Stimulated activated CD8-positive, alpha-beta memory T cell treated with anti-CD3 and anti-CD28 coated beads, Interleukin-4, amount 100 ng/mL, for 24 hours (primary cell): ENCODE measurements around the gene SH2D5.
"Not testable (repeated sequence)": the region's sequence is repeated elsewhere in the genome, so short reads cannot be mapped to it uniquely, and the experiment has no call there.

ENCODE experiments used
- DNase-seq: peaks from one replicate; pipeline ENCODE4 v3.0.0-alpha.2; 2020; ENCODE audit warnings: low read depth

The SH2D5 gene

GRCh38 chr1:20693623-20694022 lies 38.9 kb downstream of the SH2D5 start:
- DNase-seq: no peak

- DNase-seq: no peak
These were observed 40.6 kb downstream of the SH2D5 start for GRCh38 chr1:20691872-20692271.

- no peak for DNase-seq
These were observed 42.9 kb downstream of the SH2D5 start for GRCh38 chr1:20689645-20690056.

- no peak for DNase-seq
These were observed 45.4 kb downstream of the SH2D5 start for GRCh38 chr1:20686883-20687725.

GRCh38 chr1:20685741-20686140 lies 46.8 kb downstream of the SH2D5 start:
- no peak for DNase-seq

GRCh38 chr1:20685099-20685662 lies 47.3 kb downstream of the SH2D5 start:
- no peak for DNase-seq

- no peak for DNase-seq
These were observed 47.9 kb downstream of the SH2D5 start for GRCh38 chr1:20684651-20685050.

GRCh38 chr1:20684050-20684620 lies 48.4 kb downstream of the SH2D5 start:
- no peak for DNase-seq

GRCh38 chr1:20683614-20684013 lies 48.9 kb downstream of the SH2D5 start:
- no peak for DNase-seq

- no peak for DNase-seq
These were observed 49.8 kb downstream of the SH2D5 start for GRCh38 chr1:20682571-20683236.

GRCh38 chr1:20681999-20682398 lies 50.5 kb downstream of the SH2D5 start:
- no peak for DNase-seq

GRCh38 chr1:20680269-20680668 lies 52.2 kb downstream of the SH2D5 start:
- DNase-seq: no peak

GRCh38 chr1:20678599-20678998 lies 53.9 kb downstream of the SH2D5 start:
- DNase-seq: no peak

- DNase-seq: not testable (repeated sequence)
These were observed 58.9 kb downstream of the SH2D5 start for GRCh38 chr1:20673626-20674025.

GRCh38 chr1:20672265-20672632 lies 60.3 kb downstream of the SH2D5 start:
- DNase-seq: no peak

- DNase-seq: no peak
These were observed 61.6 kb downstream of the SH2D5 start for GRCh38 chr1:20670936-20671335.
